Common myeloid progenitor, CD34-positive (primary cell): ENCODE results near the gene RNF212.

Experiments
- CTCF ChIA-PET: fragments of 350-600 bp; sonication (Branson Sonifier 250); formaldehyde crosslinking; loops from one replicate; lab custom pipeline; 2021; ENCODE audit warnings: antibody characterized with exemption; lab: Charles Lee
- POLR2A ChIA-PET: fragments of 350-600 bp; sonication (Branson Sonifier 250); formaldehyde crosslinking; loops from one replicate; lab custom pipeline; 2021; ENCODE audit warnings: antibody characterized with exemption; lab: Charles Lee
- DNase-seq, 3 donors: peaks; one replicate each; pipeline versions ENCODE4 v3.0.0 to v3.0.0-alpha.2; 2013
- H3K27ac ChIP-seq, 2 experiments: 1 replicate in 1 of 2; 2 replicates in 1 of 2; pipeline ENCODE4 v1.7.0; 2013; ENCODE audit warnings: inconsistent platforms in 2 of 2, low read length in 2 of 2, mild to moderate bottlenecking in 2 of 2, low read depth in 1 of 2, moderate library complexity in 1 of 2; ENCODE audit not compliant: severe bottlenecking in 2 of 2, insufficient read depth in 1 of 2, poor library complexity in 1 of 2
- H3K27me3 ChIP-seq, 5 experiments: replicated peaks in 2 of 5; 1 replicate in 3 of 5; 2 replicates in 2 of 5; pipeline versions ENCODE4 v1.6.1 to v1.7.0; 2013; ENCODE audit warnings: low read length in 4 of 5, mild to moderate bottlenecking in 2 of 5, moderate library complexity in 2 of 5, inconsistent platforms in 1 of 5; ENCODE audit not compliant: insufficient read depth in 5 of 5, control insufficient read depth in 4 of 5
- H3K36me3 ChIP-seq, 4 experiments: 1 replicate in 2 of 4; 2 replicates in 2 of 4; pipeline versions ENCODE4 v1.6.1 to v1.7.0; 2013; ENCODE audit warnings: low read length in 3 of 4, control low read depth in 1 of 4, mild to moderate bottlenecking in 1 of 4; ENCODE audit not compliant: control insufficient read depth in 4 of 4, insufficient read depth in 4 of 4
- H3K4me1 ChIP-seq, 4 experiments: 1 replicate in 3 of 4; 2 replicates in 1 of 4; pipeline versions ENCODE4 v1.6.1 to v1.7.1; 2013; ENCODE audit warnings: low read length in 3 of 4, mild to moderate bottlenecking in 3 of 4, control low read depth in 1 of 4, inconsistent platforms in 1 of 4, moderate library complexity in 1 of 4; ENCODE audit not compliant: control insufficient read depth in 4 of 4, insufficient read depth in 4 of 4; ENCODE audit errors: control extremely low read depth in 1 of 4
- H3K4me3 ChIP-seq, 7 experiments: 1 replicate in 4 of 7; 2 replicates in 3 of 7; pipeline versions ENCODE4 v1.5.1 to v1.7.0; 2013; ENCODE audit warnings: mild to moderate bottlenecking in 7 of 7, low read length in 6 of 7, moderate library complexity in 6 of 7, inconsistent platforms in 2 of 7, low read depth in 2 of 7, control low read depth in 1 of 7; ENCODE audit not compliant: insufficient read depth in 4 of 7, control insufficient read depth in 1 of 7; ENCODE audit errors: extremely low read depth in 1 of 7
- H3K9me3 ChIP-seq, 5 experiments: 1 replicate in 4 of 5; 2 replicates in 1 of 5; pipeline versions ENCODE4 v1.6.1 to v1.7.1; 2013; ENCODE audit warnings: low read length in 4 of 5, mild to moderate bottlenecking in 2 of 5, inconsistent platforms in 1 of 5, low read depth in 1 of 5, moderate library complexity in 1 of 5; ENCODE audit not compliant: control insufficient read depth in 4 of 5, insufficient read depth in 2 of 5; ENCODE audit errors: control extremely low read depth in 1 of 5
- WGBS: methylation state at CpG from one replicate; pipeline ENCODE4 v1.1.5; 2013; ENCODE audit not compliant: insufficient coverage; 5-methylcytosine and 5-hydroxymethylcytosine counted together

RNF212 gene

GRCh38 chr4:1153567-1154090, 40.3 kb upstream of the RNF212 start:
- ChIA-PET POLR2A (no interaction called here), CTCF (no interaction called here)
- H3K4me1 ChIP-seq: no peaks in the 10 kb centered on the region
- no peak for DNase-seq
- H3K4me3 ChIP-seq: no peak overlapping the region
- peaks cover 2 to 36% (median 12%) of the 10 kb centered on the region in 5 experiments for H3K27me3 ChIP-seq
- 89% methylated on average over 9 of the region's 11 CpGs for WGBS
- no peak overlapping the region for H3K27ac ChIP-seq
- H3K9me3 ChIP-seq: peaks cover 4 to 30% (median 13%) of the 10 kb centered on the region in 5 experiments
- H3K36me3 ChIP-seq: no peaks in the 10 kb centered on the region

- Histone ChIP-seq H3K4me3 (no peak overlapping the region), H3K4me1 (no peaks in the 10 kb centered on the region), H3K36me3 (no peaks in the 10 kb centered on the region), H3K9me3 (peaks cover 0 to 19% (median 8%) of the 10 kb centered on the region in 5 experiments), H3K27ac (no peak overlapping the region), H3K27me3 (peaks cover 0 to 36% (median 12%) of the 10 kb centered on the region in 5 experiments)
- WGBS: 93% methylated on average over 6 of the region's 6 CpGs
- CTCF ChIA-PET: no interaction called here
- DNase-seq: no peak
- POLR2A ChIA-PET: no interaction called here
These were observed 38.9 kb upstream of the RNF212 start for GRCh38 chr4:1152290-1152689.

- Histone ChIP-seq H3K9me3 (peaks cover 0 to 16% (median 6%) of the 10 kb centered on the region in 5 experiments), H3K27ac (no peak overlapping the region), H3K36me3 (no peaks in the 10 kb centered on the region), H3K4me3 (no peak overlapping the region), H3K4me1 (no peaks in the 10 kb centered on the region), H3K27me3 (peaks cover 0 to 34% (median 12%) of the 10 kb centered on the region in 5 experiments)
- ChIA-PET CTCF (no interaction called here), POLR2A (no interaction called here)
- DNase-seq: no peak
- WGBS: 100% methylated on average over 5 of the region's 6 CpGs
These were observed 38.2 kb upstream of the RNF212 start for GRCh38 chr4:1151541-1151940.

GRCh38 chr4:1150875-1151274, 37.5 kb upstream of the RNF212 start:
- Histone ChIP-seq H3K9me3 (peaks cover 0 to 13% (median 6%) of the 10 kb centered on the region in 5 experiments), H3K27me3 (peaks cover 0 to 28% (median 8%) of the 10 kb centered on the region in 5 experiments), H3K4me1 (no peaks in the 10 kb centered on the region), H3K27ac (no peak overlapping the region), H3K4me3 (no peak overlapping the region), H3K36me3 (no peaks in the 10 kb centered on the region)
- POLR2A ChIA-PET: no interaction called here
- CTCF ChIA-PET: interaction anchor here (0.7 to 1.0 kb wide), 2 partner anchors 21 to 25 kb away, joined by 3 to 4 read pairs; no protein-coding TSS in a partner anchor
- WGBS: 100% methylated on average over 2 of the region's 3 CpGs
- no peak for DNase-seq

GRCh38 chr4:1139860-1140259, 26.5 kb upstream of the RNF212 start:
- Histone ChIP-seq H3K36me3 (no peaks in the 10 kb centered on the region), H3K4me3 (no peak overlapping the region), H3K9me3 (no peaks in the 10 kb centered on the region), H3K27me3 (peaks cover 0 to 15% (median 7%) of the 10 kb centered on the region in 5 experiments), H3K27ac (no peak overlapping the region), H3K4me1 (peaks cover 0 to 12% (median 5%) of the 10 kb centered on the region in 4 experiments)
- WGBS: no CpG with 5 or more reads among the region's 1 CpG
- no peak for DNase-seq
- ChIA-PET POLR2A (no interaction called here), CTCF (interaction anchor here (1.1 kb wide), 1 partner anchor 9 kb away, joined by 4 read pairs; no protein-coding TSS in a partner anchor)

GRCh38 chr4:1137850-1138249, 24.5 kb upstream of the RNF212 start:
- Histone ChIP-seq H3K36me3 (no peaks in the 10 kb centered on the region), H3K9me3 (no peaks in the 10 kb centered on the region), H3K27ac (no peak overlapping the region), H3K27me3 (peaks cover 0 to 14% (median 7%) of the 10 kb centered on the region in 5 experiments), H3K4me3 (peak overlapping the region in 5 of 7 experiments; percentile 27 to 82 (median 50)), H3K4me1 (peaks cover 0 to 12% (median 5%) of the 10 kb centered on the region in 4 experiments)
- CTCF ChIA-PET: no interaction called here
- POLR2A ChIA-PET: no interaction called here
- 100% methylated on average over 1 of the region's 2 CpGs for WGBS
- DNase-seq: peak in 2 of 3 donors; percentile 11 to 20

- peaks cover 0 to 12% (median 5%) of the 10 kb centered on the region in 4 experiments for H3K4me1 ChIP-seq
- peaks cover 0 to 8% (median 7%) of the 10 kb centered on the region in 5 experiments for H3K27me3 ChIP-seq
- ChIA-PET POLR2A (interaction anchor here (0.6 to 0.7 kb wide), 2 partner anchors 112 to 342 kb away, joined by 3 read pairs; no protein-coding TSS in a partner anchor), CTCF (interaction anchor here (1.1 to 2.1 kb wide), 2 partner anchors 149 to 215 kb away, joined by 3 to 5 read pairs; no protein-coding TSS in a partner anchor)
- H3K36me3 ChIP-seq: no peaks in the 10 kb centered on the region
- WGBS: no CpG with 5 or more reads among the region's 8 CpGs
- H3K27ac ChIP-seq: no peak overlapping the region
- H3K4me3 ChIP-seq: peak overlapping the region in 5 of 7 experiments; percentile 30 to 82 (median 58)
- peak in 2 of 3 donors; percentile 56 to 59 for DNase-seq
- H3K9me3 ChIP-seq: no peaks in the 10 kb centered on the region
These were observed 23.9 kb upstream of the RNF212 start for GRCh38 chr4:1137063-1137776.
